GM12873 (cell line): ENCODE data around the gene MCRS1.

Source experiments
- TF ChIP-seq, protein P1 (sequence below): IDR thresholded peaks from 2 replicates; pipeline ENCODE4 v1.5.1; 2012; ENCODE audit warnings: low read depth, mild to moderate bottlenecking, moderate library complexity, low read length, control low read depth; ENCODE audit not compliant: insufficient read depth; ENCODE audit errors: missing control alignments

Gene MCRS1

GRCh38 chr12:49557187-49557916, 10.6 kb downstream of the MCRS1 start:
- TF ChIP-seq, protein P1, sequence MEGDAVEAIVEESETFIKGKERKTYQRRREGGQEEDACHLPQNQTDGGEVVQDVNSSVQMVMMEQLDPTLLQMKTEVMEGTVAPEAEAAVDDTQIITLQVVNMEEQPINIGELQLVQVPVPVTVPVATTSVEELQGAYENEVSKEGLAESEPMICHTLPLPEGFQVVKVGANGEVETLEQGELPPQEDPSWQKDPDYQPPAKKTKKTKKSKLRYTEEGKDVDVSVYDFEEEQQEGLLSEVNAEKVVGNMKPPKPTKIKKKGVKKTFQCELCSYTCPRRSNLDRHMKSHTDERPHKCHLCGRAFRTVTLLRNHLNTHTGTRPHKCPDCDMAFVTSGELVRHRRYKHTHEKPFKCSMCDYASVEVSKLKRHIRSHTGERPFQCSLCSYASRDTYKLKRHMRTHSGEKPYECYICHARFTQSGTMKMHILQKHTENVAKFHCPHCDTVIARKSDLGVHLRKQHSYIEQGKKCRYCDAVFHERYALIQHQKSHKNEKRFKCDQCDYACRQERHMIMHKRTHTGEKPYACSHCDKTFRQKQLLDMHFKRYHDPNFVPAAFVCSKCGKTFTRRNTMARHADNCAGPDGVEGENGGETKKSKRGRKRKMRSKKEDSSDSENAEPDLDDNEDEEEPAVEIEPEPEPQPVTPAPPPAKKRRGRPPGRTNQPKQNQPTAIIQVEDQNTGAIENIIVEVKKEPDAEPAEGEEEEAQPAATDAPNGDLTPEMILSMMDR, result no peak

GRCh38 chr12:49556391-49557186, 11.4 kb downstream of the MCRS1 start:
- TF ChIP-seq, protein P1, result no peak

DNA sequence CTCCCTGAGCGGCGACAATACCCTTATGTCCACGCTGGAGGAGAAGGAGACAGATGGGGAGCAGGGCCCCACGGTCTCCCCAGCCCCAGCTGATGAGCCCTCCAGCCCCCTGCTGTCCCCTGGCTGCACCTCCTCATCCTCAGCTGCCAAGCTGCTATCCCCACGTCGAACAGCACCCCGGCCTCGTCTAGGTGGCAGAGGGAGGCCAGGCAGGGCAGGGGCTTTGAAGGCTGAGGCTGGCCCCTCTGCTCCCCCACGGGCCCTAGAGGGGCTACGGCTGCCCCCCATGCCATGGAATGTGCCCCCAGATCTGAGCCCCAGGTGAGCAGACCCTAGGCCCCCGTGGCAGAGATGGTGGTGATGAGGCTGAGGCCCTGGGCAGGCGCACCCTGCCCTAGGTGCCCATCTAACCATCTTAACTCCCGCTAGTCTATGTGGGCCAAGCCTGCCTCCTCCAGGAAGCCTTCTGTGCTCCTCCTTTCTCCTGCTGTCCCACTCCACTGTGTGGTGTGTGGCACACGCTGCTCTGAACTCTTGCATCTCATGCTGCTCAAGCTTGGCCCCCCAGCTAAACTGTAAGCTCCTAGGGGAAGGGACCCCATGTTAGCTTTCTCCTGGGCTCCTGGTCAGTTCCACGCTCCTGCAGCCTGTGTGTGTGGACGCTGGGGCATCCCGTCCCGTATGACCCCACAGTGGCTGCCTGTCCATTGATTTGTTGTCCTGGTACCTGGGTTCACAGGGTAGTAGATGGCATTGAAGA, 12.1 kb downstream of the MCRS1 start:
- TF ChIP-seq, protein P1, result no peak

- TF ChIP-seq, protein P1, result no peak
Measured at GRCh38 chr12:49554266-49554665, 13.7 kb downstream of the MCRS1 start.

- TF ChIP-seq, protein P1, result peak; percentile 58
Measured at GRCh38 chr12:49553512-49554088, 14.3 kb downstream of the MCRS1 start.

GRCh38 chr12:49552899-49553298, 15.0 kb downstream of the MCRS1 start:
- TF ChIP-seq, protein P1, result no peak
